Tibial nerve (tissue), 4 donors: ENCODE data around the gene LRG1.

Source experiments
- EP300 ChIP-seq, 2 donors: sonication (generic); formaldehyde crosslinking; IDR thresholded peaks; one replicate each; pipeline ENCODE4 v1.6.1; 2017; ENCODE audit warnings: antibody characterized with exemption in 2 of 2, mild to moderate bottlenecking in 1 of 2
- POLR2A ChIP-seq, 2 donors: fragments of 450-650 bp; IDR thresholded peaks; one replicate each; pipeline ENCODE4 v1.6.1; 2017; ENCODE audit warnings: antibody characterized with exemption in 2 of 2, mild to moderate bottlenecking in 2 of 2, moderate library complexity in 2 of 2
- TF ChIP-seq, protein P1 (sequence below), 5 experiments: fragments of 200-600 bp in 3 of 5; fragments of 450-650 bp in 2 of 5; sonication (generic) in 3 of 5; IDR thresholded peaks; one replicate each; pipeline ENCODE4 v1.5.1; 2016 to 2019; ENCODE audit warnings: antibody characterized with exemption in 5 of 5, mild to moderate bottlenecking in 3 of 5, moderate library complexity in 2 of 5

GRCh38 chr19:4501691-4502090 lies 38.1 kb downstream of the LRG1 start:
- TF ChIP-seq POLR2A (IDR thresholded peaks at IDR 0.05) (no peak), EP300 (IDR thresholded peaks at IDR 0.05) (no peak)
- TF ChIP-seq, protein P1, sequence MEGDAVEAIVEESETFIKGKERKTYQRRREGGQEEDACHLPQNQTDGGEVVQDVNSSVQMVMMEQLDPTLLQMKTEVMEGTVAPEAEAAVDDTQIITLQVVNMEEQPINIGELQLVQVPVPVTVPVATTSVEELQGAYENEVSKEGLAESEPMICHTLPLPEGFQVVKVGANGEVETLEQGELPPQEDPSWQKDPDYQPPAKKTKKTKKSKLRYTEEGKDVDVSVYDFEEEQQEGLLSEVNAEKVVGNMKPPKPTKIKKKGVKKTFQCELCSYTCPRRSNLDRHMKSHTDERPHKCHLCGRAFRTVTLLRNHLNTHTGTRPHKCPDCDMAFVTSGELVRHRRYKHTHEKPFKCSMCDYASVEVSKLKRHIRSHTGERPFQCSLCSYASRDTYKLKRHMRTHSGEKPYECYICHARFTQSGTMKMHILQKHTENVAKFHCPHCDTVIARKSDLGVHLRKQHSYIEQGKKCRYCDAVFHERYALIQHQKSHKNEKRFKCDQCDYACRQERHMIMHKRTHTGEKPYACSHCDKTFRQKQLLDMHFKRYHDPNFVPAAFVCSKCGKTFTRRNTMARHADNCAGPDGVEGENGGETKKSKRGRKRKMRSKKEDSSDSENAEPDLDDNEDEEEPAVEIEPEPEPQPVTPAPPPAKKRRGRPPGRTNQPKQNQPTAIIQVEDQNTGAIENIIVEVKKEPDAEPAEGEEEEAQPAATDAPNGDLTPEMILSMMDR (IDR thresholded peaks at IDR 0.05) = no peak
